ENCODE results near the gene ABCC3.
A peak's percentile ranks its signal among the peaks of the same experiment; 100 is the strongest.

The ABCC3 gene

DNA sequence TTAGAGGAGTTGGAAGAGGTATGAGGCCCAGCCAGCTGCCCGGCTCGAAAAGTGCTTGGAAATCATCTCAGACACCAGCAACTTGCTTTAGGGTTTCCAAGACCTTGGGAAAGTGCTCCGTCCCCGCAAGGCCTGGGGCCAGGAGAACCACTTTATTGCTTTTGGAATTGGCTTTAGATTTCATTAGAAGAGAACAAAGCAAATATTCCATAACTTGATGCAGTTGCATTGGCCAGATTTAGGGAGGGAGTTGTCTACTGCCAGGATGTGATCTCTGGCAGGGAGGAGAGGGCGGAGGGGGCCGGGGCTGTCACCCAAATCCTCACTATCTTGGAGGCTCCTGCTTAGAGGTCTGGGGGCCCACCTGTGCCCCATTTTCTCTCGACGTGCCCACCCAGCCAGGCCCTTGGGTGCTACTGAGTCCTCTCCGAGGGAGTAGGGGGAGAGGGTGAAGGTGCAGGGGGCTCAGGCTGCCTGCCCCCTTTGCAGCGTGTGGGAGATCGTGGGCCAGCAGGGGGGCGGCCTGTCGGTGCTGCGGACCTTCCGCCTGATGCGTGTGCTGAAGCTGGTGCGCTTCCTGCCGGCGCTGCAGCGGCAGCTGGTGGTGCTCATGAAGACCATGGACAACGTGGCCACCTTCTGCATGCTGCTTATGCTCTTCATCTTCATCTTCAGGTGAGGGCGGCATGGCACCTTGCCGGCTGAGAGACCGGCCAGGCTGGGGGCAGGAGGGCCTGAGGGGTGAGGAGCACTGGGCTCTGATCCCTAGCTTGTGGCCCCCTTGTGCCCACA, 43.5 kb upstream of the ABCC3 start:
- Histone ChIP-seq H4K8ac (ENCODE audit: low read length) (no peak overlapping the region), H2BK120ac (ENCODE audit: low read depth, low read length) (no peak overlapping the region), H3K79me1 (replicated peaks; ENCODE audit: low read length, poor library complexity, severe bottlenecking) (no peaks in the 10 kb centered on the region), H3K36me3 (ENCODE audit: control insufficient read depth in 1 of 2, insufficient read depth in 2 of 2, low read depth in 1 of 2, low read length in 2 of 2) (no peaks in the 10 kb centered on the region), H2BK5ac (ENCODE audit: low read depth, low read length, poor library complexity, severe bottlenecking) (no peak overlapping the region), H3K27me3 (ENCODE audit: control insufficient read depth in 1 of 2, insufficient read depth in 1 of 2, low read length in 2 of 2) (peaks cover 11 to 32% of the 10 kb centered on the region in 2 experiments), H2BK15ac (ENCODE audit: low read depth, poor library complexity, severe bottlenecking) (no peak overlapping the region), H3K9me3 (ENCODE audit: control insufficient read depth, low read length) (no peaks in the 10 kb centered on the region), H3K14ac (ENCODE audit: low read length in 2 of 2) (no peak overlapping the region), H3K4me1 (ENCODE audit: control insufficient read depth, insufficient read depth, low read depth, low read length) (peaks cover 17% of the 10 kb centered on the region), H3K9ac (ENCODE audit: low read length) (no peak overlapping the region), H3K4me2 (ENCODE audit: low read length, poor library complexity, severe bottlenecking) (no peak overlapping the region), H2AFZ (ENCODE audit: low read depth, low read length) (no peak overlapping the region), H3K27ac (ENCODE audit: low read length, poor library complexity, severe bottlenecking) (no peak overlapping the region), H3K18ac (ENCODE audit: low read depth in 1 of 2, low read length in 2 of 2) (no peak overlapping the region), H3K23ac (ENCODE audit: low read length in 2 of 2) (no peak overlapping the region), H2BK12ac (ENCODE audit: low read length in 2 of 2) (no peak overlapping the region), H2AK5ac (ENCODE audit: low read length, severe bottlenecking) (no peak overlapping the region), H4K91ac (ENCODE audit: low read length) (peak overlapping the region; percentile 53), H3K4me3 (ENCODE audit: insufficient read depth in 1 of 2, low read depth in 1 of 2, low read length in 2 of 2) (no peak overlapping the region), H3K4ac (ENCODE audit: low read depth in 1 of 2, low read length in 2 of 2) (no peak overlapping the region)
- no peak for DNase-seq
- WGBS = 95% methylated on average over 24 of the region's 24 CpGs

DNA sequence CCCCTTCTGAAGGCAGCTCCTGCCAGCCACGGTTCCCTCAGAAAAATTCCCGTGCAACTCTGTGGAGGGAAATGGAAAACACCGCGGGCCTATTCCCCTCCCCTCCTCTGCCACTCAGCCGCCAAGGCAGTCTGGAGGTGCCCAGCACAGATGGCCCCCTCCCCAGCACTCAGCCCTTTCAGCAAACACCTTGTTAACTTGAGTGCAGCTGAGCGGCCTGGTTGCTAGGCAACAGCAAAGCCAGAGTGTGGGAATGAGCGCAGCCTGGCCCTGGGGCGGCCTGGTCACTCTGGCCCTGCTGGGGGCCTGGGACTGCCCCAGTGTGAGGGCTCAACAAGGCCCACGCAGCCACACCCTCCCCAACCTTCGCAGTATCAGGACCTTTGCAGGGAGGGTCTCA, 41.4 kb upstream of the ABCC3 start:
- no peak overlapping the region for H3K9ac ChIP-seq (ENCODE audit: low read length)
- H3K36me3 ChIP-seq (ENCODE audit: control insufficient read depth in 1 of 2, insufficient read depth in 2 of 2, low read depth in 1 of 2, low read length in 2 of 2) = no peaks in the 10 kb centered on the region
- H3K9me3 ChIP-seq (ENCODE audit: control insufficient read depth, low read length) = no peaks in the 10 kb centered on the region
- H2AK5ac ChIP-seq (ENCODE audit: low read length, severe bottlenecking) = no peak overlapping the region
- peaks cover 0 to 20% of the 10 kb centered on the region in 2 experiments for H3K27me3 ChIP-seq (ENCODE audit: control insufficient read depth in 1 of 2, insufficient read depth in 1 of 2, low read length in 2 of 2)
- no peak overlapping the region for H3K14ac ChIP-seq (ENCODE audit: low read length in 2 of 2)
- 42% methylated on average over 9 of the region's 10 CpGs for WGBS
- H3K27ac ChIP-seq (ENCODE audit: low read length, poor library complexity, severe bottlenecking) = no peak overlapping the region
- H3K4me1 ChIP-seq (ENCODE audit: control insufficient read depth, insufficient read depth, low read depth, low read length) = peaks cover 17% of the 10 kb centered on the region
- no peak overlapping the region for H2AFZ ChIP-seq (ENCODE audit: low read depth, low read length)
- no peak overlapping the region for H2BK15ac ChIP-seq (ENCODE audit: low read depth, poor library complexity, severe bottlenecking)
- no peaks in the 10 kb centered on the region for H3K79me1 ChIP-seq (replicated peaks; ENCODE audit: low read length, poor library complexity, severe bottlenecking)
- H3K23ac ChIP-seq (ENCODE audit: low read length in 2 of 2) = no peak overlapping the region
- no peak overlapping the region for H3K4me2 ChIP-seq (ENCODE audit: low read length, poor library complexity, severe bottlenecking)
- H3K4me3 ChIP-seq (ENCODE audit: insufficient read depth in 1 of 2, low read depth in 1 of 2, low read length in 2 of 2) = no peak overlapping the region
- H4K91ac ChIP-seq (ENCODE audit: low read length) = no peak overlapping the region
- no peak overlapping the region for H4K8ac ChIP-seq (ENCODE audit: low read length)
- DNase-seq = peak; percentile 13
- no peak overlapping the region for H3K4ac ChIP-seq (ENCODE audit: low read depth in 1 of 2, low read length in 2 of 2)
- H3K18ac ChIP-seq (ENCODE audit: low read depth in 1 of 2, low read length in 2 of 2) = no peak overlapping the region
- no peak overlapping the region for H2BK5ac ChIP-seq (ENCODE audit: low read depth, low read length, poor library complexity, severe bottlenecking)
- no peak overlapping the region for H2BK12ac ChIP-seq (ENCODE audit: low read length in 2 of 2)
- no peak overlapping the region for H2BK120ac ChIP-seq (ENCODE audit: low read depth, low read length)

DNA sequence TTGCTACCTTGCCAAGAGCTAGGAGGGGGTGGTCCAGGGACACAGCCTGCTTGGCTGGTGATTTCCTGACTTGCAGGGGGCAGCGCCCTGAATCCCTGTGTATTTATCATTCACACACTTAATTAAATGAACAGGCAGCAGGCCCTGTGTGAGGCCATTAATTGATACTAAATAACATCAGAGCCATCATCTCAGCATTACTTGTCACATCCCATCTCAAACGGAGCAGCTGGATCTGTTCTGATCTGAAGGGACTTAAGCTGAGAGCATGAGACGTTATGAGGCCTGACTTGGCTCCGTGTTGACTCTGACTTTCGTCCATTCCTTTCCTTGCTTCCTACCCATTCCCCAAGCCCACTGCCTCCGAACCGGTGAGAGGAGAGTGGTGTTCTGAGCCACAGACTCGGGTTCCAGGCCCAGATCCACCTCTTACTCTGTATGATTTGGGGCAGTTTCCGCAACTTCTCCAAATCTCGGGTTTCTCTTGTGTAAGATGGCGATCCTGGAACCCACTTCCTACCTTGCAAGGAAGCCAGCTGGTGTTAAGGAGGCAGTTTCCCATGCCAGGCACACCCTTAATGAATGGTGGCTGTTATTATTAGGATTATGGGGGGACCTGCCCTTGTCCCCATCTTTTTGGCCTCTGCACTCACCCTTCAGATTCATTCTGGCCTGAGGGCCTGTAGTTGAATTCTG, 40.4 kb upstream of the ABCC3 start:
- H2AK5ac ChIP-seq (ENCODE audit: low read length, severe bottlenecking) = no peak overlapping the region
- H3K4me1 ChIP-seq (ENCODE audit: control insufficient read depth, insufficient read depth, low read depth, low read length) = peaks cover 9% of the 10 kb centered on the region
- DNase-seq = no peak
- H3K4me3 ChIP-seq (ENCODE audit: insufficient read depth in 1 of 2, low read depth in 1 of 2, low read length in 2 of 2) = no peak overlapping the region
- no peaks in the 10 kb centered on the region for H3K9me3 ChIP-seq (ENCODE audit: control insufficient read depth, low read length)
- no peak overlapping the region for H2BK120ac ChIP-seq (ENCODE audit: low read depth, low read length)
- no peak overlapping the region for H3K27ac ChIP-seq (ENCODE audit: low read length, poor library complexity, severe bottlenecking)
- H4K8ac ChIP-seq (ENCODE audit: low read length) = no peak overlapping the region
- H2AFZ ChIP-seq (ENCODE audit: low read depth, low read length) = no peak overlapping the region
- no peak overlapping the region for H3K23ac ChIP-seq (ENCODE audit: low read length in 2 of 2)
- H3K79me1 ChIP-seq (replicated peaks; ENCODE audit: low read length, poor library complexity, severe bottlenecking) = no peaks in the 10 kb centered on the region
- H3K18ac ChIP-seq (ENCODE audit: low read depth in 1 of 2, low read length in 2 of 2) = no peak overlapping the region
- no peak overlapping the region for H3K4ac ChIP-seq (ENCODE audit: low read depth in 1 of 2, low read length in 2 of 2)
- H2BK5ac ChIP-seq (ENCODE audit: low read depth, low read length, poor library complexity, severe bottlenecking) = no peak overlapping the region
- no peak overlapping the region for H3K4me2 ChIP-seq (ENCODE audit: low read length, poor library complexity, severe bottlenecking)
- H3K27me3 ChIP-seq (ENCODE audit: control insufficient read depth in 1 of 2, insufficient read depth in 1 of 2, low read length in 2 of 2) = peaks cover 0 to 20% of the 10 kb centered on the region in 2 experiments
- H3K36me3 ChIP-seq (ENCODE audit: control insufficient read depth in 1 of 2, insufficient read depth in 2 of 2, low read depth in 1 of 2, low read length in 2 of 2) = no peaks in the 10 kb centered on the region
- no peak overlapping the region for H2BK12ac ChIP-seq (ENCODE audit: low read length in 2 of 2)
- H4K91ac ChIP-seq (ENCODE audit: low read length) = no peak overlapping the region
- H3K9ac ChIP-seq (ENCODE audit: low read length) = no peak overlapping the region
- no peak overlapping the region for H3K14ac ChIP-seq (ENCODE audit: low read length in 2 of 2)
- H2BK15ac ChIP-seq (ENCODE audit: low read depth, poor library complexity, severe bottlenecking) = peak overlapping the region; percentile 54
- WGBS = 90% methylated on average over 11 of the region's 11 CpGs

DNA sequence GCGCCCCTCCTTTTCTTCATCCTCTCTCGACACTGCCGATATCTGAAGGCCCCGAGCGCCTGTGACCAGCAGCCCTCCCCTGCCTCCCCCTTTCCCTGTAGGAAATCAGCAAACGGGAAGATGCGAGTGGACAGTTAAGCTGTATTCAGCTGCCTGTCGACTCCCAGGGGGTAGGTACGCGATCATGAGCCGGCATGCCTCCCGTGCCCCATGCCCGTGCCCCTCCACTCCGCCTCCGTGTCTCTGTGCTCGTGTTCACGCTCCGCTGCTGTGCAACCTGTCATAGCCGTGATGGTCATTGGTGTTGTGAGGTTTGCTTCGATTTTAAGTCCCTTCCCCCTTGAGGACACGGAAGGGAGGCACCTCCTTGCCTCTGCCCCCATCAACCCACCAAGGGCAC, 39.8 kb upstream of the ABCC3 start:
- Histone ChIP-seq H3K9me3 (ENCODE audit: control insufficient read depth, low read length) (no peaks in the 10 kb centered on the region), H2AK5ac (ENCODE audit: low read length, severe bottlenecking) (no peak overlapping the region), H3K79me1 (replicated peaks; ENCODE audit: low read length, poor library complexity, severe bottlenecking) (no peaks in the 10 kb centered on the region), H3K4me1 (ENCODE audit: control insufficient read depth, insufficient read depth, low read depth, low read length) (peaks cover 3% of the 10 kb centered on the region), H3K4me2 (ENCODE audit: low read length, poor library complexity, severe bottlenecking) (no peak overlapping the region), H2BK15ac (ENCODE audit: low read depth, poor library complexity, severe bottlenecking) (no peak overlapping the region), H4K8ac (ENCODE audit: low read length) (no peak overlapping the region), H2AFZ (ENCODE audit: low read depth, low read length) (no peak overlapping the region), H3K4me3 (ENCODE audit: insufficient read depth in 1 of 2, low read depth in 1 of 2, low read length in 2 of 2) (no peak overlapping the region), H3K18ac (ENCODE audit: low read depth in 1 of 2, low read length in 2 of 2) (no peak overlapping the region), H3K14ac (ENCODE audit: low read length in 2 of 2) (no peak overlapping the region), H4K91ac (ENCODE audit: low read length) (no peak overlapping the region), H2BK5ac (ENCODE audit: low read depth, low read length, poor library complexity, severe bottlenecking) (no peak overlapping the region), H3K36me3 (ENCODE audit: control insufficient read depth in 1 of 2, insufficient read depth in 2 of 2, low read depth in 1 of 2, low read length in 2 of 2) (no peaks in the 10 kb centered on the region), H3K23ac (ENCODE audit: low read length in 2 of 2) (no peak overlapping the region), H2BK12ac (ENCODE audit: low read length in 2 of 2) (no peak overlapping the region), H3K4ac (ENCODE audit: low read depth in 1 of 2, low read length in 2 of 2) (no peak overlapping the region), H3K27me3 (ENCODE audit: control insufficient read depth in 1 of 2, insufficient read depth in 1 of 2, low read length in 2 of 2) (peaks cover 0 to 20% of the 10 kb centered on the region in 2 experiments), H3K9ac (ENCODE audit: low read length) (no peak overlapping the region), H2BK120ac (ENCODE audit: low read depth, low read length) (no peak overlapping the region), H3K27ac (ENCODE audit: low read length, poor library complexity, severe bottlenecking) (no peak overlapping the region)
- WGBS = 93% methylated on average over 21 of the region's 21 CpGs
- no peak for DNase-seq
